MM.1S (cell line): ENCODE data around the gene CD44.

Experiments used
- EZH2 ChIP-seq: fragments of 300-600 bp; sonication (generic); optimal IDR thresholded peaks from 2 replicates; pipeline ENCODE3; 2017; ENCODE audit warnings: low read depth, mild to moderate bottlenecking, antibody characterized with exemption, low read length, mixed read lengths
- TF ChIP-seq, protein P1 (sequence below): fragments of 300-600 bp; sonication (generic); IDR thresholded peaks from 2 replicates; pipeline ENCODE4 v1.5.1; 2016; ENCODE audit warnings: antibody characterized with exemption, low read length, mixed read lengths

DNA sequence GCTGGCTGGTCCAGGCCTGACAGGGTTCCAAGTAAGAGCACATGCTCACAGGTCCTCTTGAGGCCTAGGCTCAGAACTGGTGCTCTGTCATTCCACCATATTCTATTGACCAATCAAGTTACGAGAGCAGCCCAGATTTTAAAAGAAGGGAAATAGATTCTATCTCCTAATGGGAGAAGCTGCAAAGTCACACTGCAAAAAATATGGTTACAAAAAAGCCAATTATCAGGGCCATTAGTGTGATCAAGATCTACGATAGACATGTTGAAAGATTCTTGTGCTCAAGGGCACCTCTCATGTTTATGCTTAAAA, 96.1 kb downstream of the CD44 start:
- TF ChIP-seq, protein P1, sequence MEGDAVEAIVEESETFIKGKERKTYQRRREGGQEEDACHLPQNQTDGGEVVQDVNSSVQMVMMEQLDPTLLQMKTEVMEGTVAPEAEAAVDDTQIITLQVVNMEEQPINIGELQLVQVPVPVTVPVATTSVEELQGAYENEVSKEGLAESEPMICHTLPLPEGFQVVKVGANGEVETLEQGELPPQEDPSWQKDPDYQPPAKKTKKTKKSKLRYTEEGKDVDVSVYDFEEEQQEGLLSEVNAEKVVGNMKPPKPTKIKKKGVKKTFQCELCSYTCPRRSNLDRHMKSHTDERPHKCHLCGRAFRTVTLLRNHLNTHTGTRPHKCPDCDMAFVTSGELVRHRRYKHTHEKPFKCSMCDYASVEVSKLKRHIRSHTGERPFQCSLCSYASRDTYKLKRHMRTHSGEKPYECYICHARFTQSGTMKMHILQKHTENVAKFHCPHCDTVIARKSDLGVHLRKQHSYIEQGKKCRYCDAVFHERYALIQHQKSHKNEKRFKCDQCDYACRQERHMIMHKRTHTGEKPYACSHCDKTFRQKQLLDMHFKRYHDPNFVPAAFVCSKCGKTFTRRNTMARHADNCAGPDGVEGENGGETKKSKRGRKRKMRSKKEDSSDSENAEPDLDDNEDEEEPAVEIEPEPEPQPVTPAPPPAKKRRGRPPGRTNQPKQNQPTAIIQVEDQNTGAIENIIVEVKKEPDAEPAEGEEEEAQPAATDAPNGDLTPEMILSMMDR: no peak
- TF ChIP-seq EZH2: no peak
